Right forelimb (tissue), 1 donor: ENCODE results near the gene TEKT1.

ENCODE experiments used
- DNase-seq: peaks from one replicate; pipeline ENCODE4 v3.0.0-alpha.2; 2018

TEKT1 gene

GRCh38 chr17:6755731-6756184 is 75.8 kb downstream of the TEKT1 start, which contains the start of gene XAF1:
Gene XAF1 (plus strand): TSS chr17:6756046. CDS start chr17:6756079, 33 bp downstream.
- DNase-seq: peak; percentile 55

DNA sequence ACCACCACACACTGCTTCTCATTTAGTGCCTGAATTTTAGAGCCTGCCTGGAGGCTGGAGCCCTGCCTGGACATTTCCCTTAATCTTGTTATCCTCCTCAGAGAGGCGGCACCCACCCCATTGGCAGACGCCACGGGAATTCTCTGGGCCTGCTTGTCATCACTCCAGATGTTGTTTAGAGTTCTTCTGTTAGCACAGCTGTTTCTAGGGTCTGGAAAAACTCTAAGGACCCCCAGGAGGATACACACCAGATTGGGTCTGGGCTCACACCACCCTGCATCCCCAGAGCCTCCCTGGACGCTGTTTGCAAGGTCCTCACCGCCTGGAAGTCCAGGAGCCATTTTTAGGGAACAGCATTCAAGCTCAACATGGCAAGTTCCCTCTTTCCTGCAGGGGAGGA is 76.2 kb downstream of the TEKT1 start:
- no peak for DNase-seq

GRCh38 chr17:6753546-6753945 is 78.0 kb downstream of the TEKT1 start:
- no peak for DNase-seq

GRCh38 chr17:6753006-6753445 is 78.5 kb downstream of the TEKT1 start:
- DNase-seq: peak; percentile 54

DNA sequence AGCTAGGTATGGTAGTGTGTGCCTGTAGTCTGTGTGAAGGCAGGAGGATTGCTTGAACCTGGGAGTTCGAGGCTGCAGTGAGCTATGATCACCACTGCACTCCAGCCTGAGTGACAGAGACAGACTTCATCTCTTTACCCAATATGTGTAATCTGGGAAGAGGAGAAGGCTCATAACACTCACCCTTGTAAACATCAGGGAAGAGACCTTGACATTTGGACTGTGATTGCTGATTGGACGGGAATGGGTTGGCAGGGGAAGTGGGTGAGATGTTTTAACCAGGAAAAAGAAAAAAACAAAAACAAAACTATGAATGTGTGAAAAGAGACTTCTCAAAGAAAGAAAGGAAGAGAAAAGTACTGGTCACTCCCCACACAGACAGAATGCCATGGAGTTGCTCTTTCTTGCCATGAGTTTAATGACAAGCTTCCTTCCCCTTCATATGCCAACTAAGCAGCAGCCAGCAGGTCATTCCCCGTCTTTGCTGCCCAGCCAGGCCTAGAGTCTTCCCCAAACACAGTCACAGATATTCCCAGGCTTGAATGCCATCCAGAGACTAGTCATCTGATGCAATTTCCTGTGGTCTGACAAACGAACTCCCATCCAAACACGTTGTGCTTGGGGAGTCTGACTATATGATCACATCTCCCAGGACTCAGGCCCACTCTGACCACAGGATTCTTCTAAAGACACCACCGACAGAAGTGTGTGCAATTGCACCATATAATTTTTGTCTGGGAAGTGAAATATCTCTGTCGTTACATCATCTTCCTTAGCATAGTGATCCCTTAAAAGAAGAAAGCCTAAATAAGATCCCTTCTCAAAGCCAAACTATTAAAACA is 79.2 kb downstream of the TEKT1 start:
- peak; percentile 60 for DNase-seq

DNA sequence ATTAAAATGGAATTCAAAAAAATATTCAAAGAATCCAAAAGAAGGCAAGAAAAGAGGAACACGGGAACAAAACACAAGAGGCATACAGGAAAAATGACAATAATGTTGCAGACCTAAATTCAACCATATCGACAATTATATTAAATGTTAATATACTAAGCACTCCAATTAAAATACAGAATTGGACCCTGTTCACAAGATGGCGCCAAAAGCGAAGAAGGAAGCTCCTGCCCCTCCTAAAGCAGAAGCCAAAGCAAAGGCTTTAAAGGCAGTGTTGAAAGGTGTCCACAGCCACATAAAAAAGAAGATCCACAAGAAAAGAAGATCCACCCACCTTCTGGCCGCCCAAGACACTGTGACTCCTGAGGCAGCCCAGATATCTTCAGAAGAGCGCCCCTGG is 82.0 kb downstream of the TEKT1 start:
- no peak for DNase-seq

GRCh38 chr17:6748617-6749016 is 82.9 kb downstream of the TEKT1 start:
- DNase-seq: no peak
